ENCODE results near the gene TMED6.

- TF ChIP-seq POLR2A (IDR thresholded peaks at IDR 0.05; ENCODE audit: low read length): no peak
- TF ChIP-seq GATA1 (IDR thresholded peaks at IDR 0.05; ENCODE audit: low read depth, low read length): no peak
Observed at GRCh38 chr16:69386596-69386995, 35.0 kb upstream of the TMED6 start.
